SU-DHL-6 (cell line): ENCODE data around the gene MOB3A.

Source experiments
- EZH2phosphoT487 ChIP-seq: fragments of 200-600 bp; sonication (generic), shearing (Covaris generic); conservative IDR thresholded peaks from 2 replicates; pipeline ENCODE4 v1.6.1; 2018; ENCODE audit warnings: mild to moderate bottlenecking, antibody characterized with exemption, low read length, moderate library complexity, mixed read lengths
- TF ChIP-seq, protein P1 (sequence below): fragments of 200-600 bp; sonication (generic); IDR thresholded peaks from one replicate; pipeline ENCODE4 v1.5.1; 2017; ENCODE audit warnings: antibody characterized with exemption, mild to moderate bottlenecking, low read length, moderate library complexity; ENCODE audit not compliant: insufficient read depth, poor library complexity, severe bottlenecking

DNA sequence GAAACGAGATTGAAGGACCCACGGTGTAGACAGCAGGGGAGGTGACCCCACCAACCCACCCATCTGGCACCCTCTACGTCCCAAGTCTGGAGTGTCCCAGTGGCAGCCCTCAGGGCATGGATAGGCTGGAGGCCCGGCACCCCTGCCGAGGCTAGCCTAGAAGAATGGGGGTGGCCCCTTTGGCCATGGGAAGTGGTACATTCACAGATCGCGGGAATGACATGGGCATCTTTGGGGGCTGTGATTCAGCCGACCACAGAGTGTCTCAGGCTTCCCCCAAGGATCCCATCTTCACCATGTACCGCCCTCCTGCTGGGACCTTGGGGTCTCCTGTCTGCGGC is 33.8 kb downstream of the MOB3A start:
- TF ChIP-seq, protein P1, sequence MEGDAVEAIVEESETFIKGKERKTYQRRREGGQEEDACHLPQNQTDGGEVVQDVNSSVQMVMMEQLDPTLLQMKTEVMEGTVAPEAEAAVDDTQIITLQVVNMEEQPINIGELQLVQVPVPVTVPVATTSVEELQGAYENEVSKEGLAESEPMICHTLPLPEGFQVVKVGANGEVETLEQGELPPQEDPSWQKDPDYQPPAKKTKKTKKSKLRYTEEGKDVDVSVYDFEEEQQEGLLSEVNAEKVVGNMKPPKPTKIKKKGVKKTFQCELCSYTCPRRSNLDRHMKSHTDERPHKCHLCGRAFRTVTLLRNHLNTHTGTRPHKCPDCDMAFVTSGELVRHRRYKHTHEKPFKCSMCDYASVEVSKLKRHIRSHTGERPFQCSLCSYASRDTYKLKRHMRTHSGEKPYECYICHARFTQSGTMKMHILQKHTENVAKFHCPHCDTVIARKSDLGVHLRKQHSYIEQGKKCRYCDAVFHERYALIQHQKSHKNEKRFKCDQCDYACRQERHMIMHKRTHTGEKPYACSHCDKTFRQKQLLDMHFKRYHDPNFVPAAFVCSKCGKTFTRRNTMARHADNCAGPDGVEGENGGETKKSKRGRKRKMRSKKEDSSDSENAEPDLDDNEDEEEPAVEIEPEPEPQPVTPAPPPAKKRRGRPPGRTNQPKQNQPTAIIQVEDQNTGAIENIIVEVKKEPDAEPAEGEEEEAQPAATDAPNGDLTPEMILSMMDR = no peak
- no peak for TF ChIP-seq EZH2phosphoT487
